Measurements from ENCODE around the gene SLC22A5.

DNA sequence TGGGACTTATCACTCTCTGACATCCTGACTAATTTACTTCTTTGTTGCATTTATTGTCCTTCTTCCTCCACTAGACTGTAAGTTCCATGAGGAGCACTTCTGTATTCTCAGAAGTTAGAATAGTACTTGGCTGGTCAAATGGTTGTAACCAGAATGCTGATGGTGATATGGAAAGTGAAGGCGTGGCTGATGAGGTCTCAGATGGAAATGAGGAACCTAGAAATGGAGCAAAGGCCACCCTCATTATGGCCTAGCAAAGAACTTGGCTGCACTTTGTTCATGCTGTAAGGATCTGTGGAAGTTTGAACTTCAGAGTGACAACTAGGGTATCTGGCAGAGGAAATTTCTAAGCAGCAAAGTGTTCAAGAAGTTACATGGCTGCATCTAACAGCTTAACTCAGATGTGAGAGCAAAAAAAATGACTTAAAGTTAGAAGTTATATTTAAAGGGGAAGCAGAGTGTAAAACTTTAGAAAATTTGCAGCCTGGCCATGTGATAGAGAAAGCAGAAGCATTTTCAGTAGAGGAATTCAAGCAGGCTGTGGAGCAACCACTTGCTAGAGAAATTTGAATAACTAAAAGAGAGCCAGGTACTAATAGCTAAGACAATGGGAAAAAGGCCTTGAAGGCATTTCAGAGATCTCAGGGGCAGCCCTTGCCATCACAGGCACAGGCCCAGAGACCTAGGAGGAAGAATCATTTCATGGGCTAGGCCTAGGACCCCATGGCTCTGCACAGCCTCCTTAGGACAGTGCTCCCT, 14.9 kb upstream of the SLC22A5 start:
- TF ChIP-seq CTCF (IDR thresholded peaks at IDR 0.05; ENCODE audit: extremely low read depth in 1 of 2, insufficient read depth in 1 of 2, low read depth in 1 of 2, low read length in 2 of 2) = no peak
- no peak for TF ChIP-seq POLR2A (IDR thresholded peaks at IDR 0.05; ENCODE audit: low read depth, low read length)
- TF ChIP-seq POLR2AphosphoS5 (IDR thresholded peaks at IDR 0.05; ENCODE audit: insufficient read depth, low read depth, low read length) = no peak
